HCT116 (cell line): ENCODE results near the gene ABLIM1. TPM values are rescaled to one million over a fixed set of nuclear protein-coding genes. Genes with fewer than 3 reads are reported as not detected.

Experiments used
- ATAC-seq: fragments of 200-7000 bp; cut with Tn5 transposase; 2 replicates; pipeline ENCODE4 v1.9.1; 2020; ENCODE audit warnings: mild to moderate bottlenecking, moderate library complexity
- BruUV-seq: library from RNA; stranded (reverse); fragments of 400-500 nt; replicated peaks from 2 replicates; lab custom pipeline; 2021; lab: Mats Ljungman, UMichigan
- CTCF ChIA-PET: fragments of 300-600 bp; sonication (Branson Sonifier 250); formaldehyde crosslinking; loops from one replicate; lab custom pipeline; 2021; ENCODE audit warnings: antibody characterized with exemption; lab: Charles Lee
- POLR2A ChIA-PET: fragments of 300-600, 350-600 bp; sonication (Branson Sonifier 250); formaldehyde crosslinking; loops from one replicate; lab custom pipeline; 2021; ENCODE audit warnings: antibody characterized with exemption; lab: Charles Lee
- RAD21 ChIA-PET, 2 experiments: fragments of 300-600 bp; sonication (Branson Sonifier 250); formaldehyde crosslinking; loops; one replicate each; lab custom pipeline; 2023; ENCODE audit warnings: low total read pairs in 2 of 2; ENCODE audit not compliant: uncharacterized antibody in 2 of 2, unreplicated experiment in 2 of 2, low non-redundant PET in 1 of 2; lab: Charles Lee
- DNase-seq: peaks from one replicate; pipeline ENCODE4 v3.0.0-alpha.2; 2010; ENCODE audit warnings: low read depth, low spot score
- H2AFZ ChIP-seq: fragments of 200-600 bp; shearing (Covaris generic), sonication (generic); 2 replicates; pipeline ENCODE4 v1.6.1; 2017; ENCODE audit warnings: low read depth, mixed run types, mixed read lengths, antibody characterized with exemption, low read length; ENCODE audit not compliant: poor library complexity, severe bottlenecking
- H3K27ac ChIP-seq: 2 replicates; pipeline ENCODE4 v1.5.1; 2012; ENCODE audit warnings: low read depth, low read length
- H3K27me3 ChIP-seq: fragments of 200-600 bp; sonication (generic); 2 replicates; pipeline ENCODE4 v1.6.1; 2016; ENCODE audit warnings: mixed run types, low read length, mixed read lengths; ENCODE audit not compliant: insufficient read depth
- H3K36me3 ChIP-seq, 2 experiments: fragments of 200-500 bp in 1 of 2; fragments of 200-600 bp in 1 of 2; sonication (Bioruptor generic) in 1 of 2; sonication (generic) in 1 of 2; 2 replicates each; pipeline versions ENCODE4 v1.5.1 to v1.6.1; 2014 to 2016; ENCODE audit warnings: low read length in 2 of 2, inconsistent platforms in 1 of 2, mixed read lengths in 1 of 2, mixed run types in 1 of 2; ENCODE audit not compliant: insufficient read depth in 2 of 2, control insufficient read depth in 1 of 2
- H3K4me1 ChIP-seq, 2 experiments: fragments of 200-600 bp in 1 of 2; sonication (generic) in 1 of 2; 2 replicates each; pipeline versions ENCODE4 v1.5.1 to v1.6.1; 2012 to 2017; ENCODE audit warnings: low read length in 2 of 2, inconsistent platforms in 1 of 2, mild to moderate bottlenecking in 1 of 2, mixed read lengths in 1 of 2, mixed run types in 1 of 2, moderate library complexity in 1 of 2; ENCODE audit not compliant: insufficient read depth in 2 of 2, control insufficient read depth in 1 of 2
- H3K4me2 ChIP-seq: fragments of 200-600 bp; sonication (generic); 2 replicates; pipeline ENCODE4 v1.6.1; 2017; ENCODE audit warnings: mixed run types, low read length, mixed read lengths
- H3K4me3 ChIP-seq, 2 experiments: fragments of 200-600 bp in 1 of 2; sonication (generic) in 1 of 2; replicated peaks in 1 of 2; 2 replicates each; pipeline ENCODE4 v1.5.1; 2011 to 2016; ENCODE audit warnings: low read length in 2 of 2, control low read depth in 1 of 2, low read depth in 1 of 2, mild to moderate bottlenecking in 1 of 2, mixed read lengths in 1 of 2, mixed run types in 1 of 2
- H3K79me2 ChIP-seq: fragments of 200-600 bp; sonication (generic); 2 replicates; pipeline ENCODE4 v1.6.1; 2017; ENCODE audit warnings: mild to moderate bottlenecking, mixed run types, low read length, moderate library complexity, mixed read lengths; ENCODE audit not compliant: insufficient read depth
- H3K9ac ChIP-seq: fragments of 200-600 bp; sonication (generic); 2 replicates; pipeline ENCODE4 v1.6.1; 2016; ENCODE audit warnings: low read length, mixed read lengths
- H3K9me2 ChIP-seq: fragments of 200-600 bp; sonication (generic), shearing (Covaris generic); 2 replicates; pipeline ENCODE4 v1.6.1; 2017; ENCODE audit warnings: mixed run types, mild to moderate bottlenecking, moderate library complexity; ENCODE audit not compliant: insufficient read depth
- H3K9me3 ChIP-seq, 2 experiments: fragments of 200-500 bp in 1 of 2; fragments of 200-600 bp in 1 of 2; sonication (Bioruptor generic) in 1 of 2; sonication (generic) in 1 of 2; 2 replicates each; pipeline ENCODE4 v1.6.1; 2014 to 2017; ENCODE audit warnings: low read length in 2 of 2, mixed read lengths in 2 of 2, inconsistent platforms in 1 of 2, low read depth in 1 of 2, mild to moderate bottlenecking in 1 of 2, mixed run types in 1 of 2, moderate library complexity in 1 of 2; ENCODE audit not compliant: control insufficient read depth in 1 of 2, insufficient read depth in 1 of 2
- H4K20me1 ChIP-seq: fragments of 200-600 bp; sonication (generic), shearing (Covaris generic); 2 replicates; pipeline ENCODE4 v1.6.1; 2017; ENCODE audit warnings: mixed run types, mild to moderate bottlenecking, moderate library complexity; ENCODE audit not compliant: insufficient read depth
- CEBPB ChIP-seq: IDR thresholded peaks from 2 replicates; pipeline ENCODE4 v1.6.1; 2012; ENCODE audit warnings: low read depth
- CTCF ChIP-seq, 3 experiments: fragments of 200-600 bp in 1 of 3; sonication (generic) in 1 of 3; IDR thresholded peaks in 2 of 3; conservative IDR thresholded peaks in 1 of 3; 2 replicates each; pipeline ENCODE4 v1.5.1; 2012 to 2017; ENCODE audit warnings: low read depth in 2 of 3, low read length in 2 of 3, antibody characterized with exemption in 1 of 3, borderline replicate concordance in 1 of 3, control low read depth in 1 of 3, mild to moderate bottlenecking in 1 of 3, mixed read lengths in 1 of 3, mixed run types in 1 of 3, moderate library complexity in 1 of 3; ENCODE audit not compliant: insufficient read depth in 1 of 3
- FOSL1 ChIP-seq: IDR thresholded peaks from 2 replicates; pipeline ENCODE4 v1.6.1; 2012; ENCODE audit warnings: low read depth
- POLR2AphosphoS5 ChIP-seq: IDR thresholded peaks from 2 replicates; pipeline ENCODE4 v1.6.1; 2011; ENCODE audit warnings: mild to moderate bottlenecking, low read depth, low read length, moderate library complexity
- ZFX ChIP-seq: fragments of 450-650 bp; IDR thresholded peaks from 2 replicates; pipeline ENCODE4 v1.6.1; 2017
- intact Hi-C: fragments of 100-400 bp; cut with micrococcal nuclease; formaldehyde crosslinking; loops from 2 replicates; pipeline ENCODE4 v1.10.0; 2022
- total RNA-seq: library from RNA; stranded (reverse); gene quantifications from one replicate; pipeline ENCODE4 v1.2.1, GENCODE V29; 2021; ENCODE audit not compliant: unreplicated experiment

ABLIM1 gene
- total RNA-seq, 1 experiment from 2014 or later = 96.2 TPM

GRCh38 chr10:114654822-114655575 is 3.1 kb downstream of the ABLIM1 start:
- Histone ChIP-seq H3K9me2 (no peaks in the 10 kb centered on the region), H3K9me3 (no peaks in the 10 kb centered on the region), H3K4me3 (no peak overlapping the region), H3K36me3 (no peaks in the 10 kb centered on the region), H3K79me2 (no peaks in the 10 kb centered on the region), H3K27me3 (no peaks in the 10 kb centered on the region), H3K4me1 (peaks cover 0 to 2% of the 10 kb centered on the region in 2 experiments; a peak in 1 of 4 replicates), H3K9ac (no peak overlapping the region), H3K4me2 (no peak overlapping the region), H2AFZ (no peak overlapping the region), H4K20me1 (no peaks in the 10 kb centered on the region), H3K27ac (no peak overlapping the region)
- ATAC-seq (no peak), DNase-seq (no peak)
- ChIA-PET CTCF (no interaction called here), POLR2A (no interaction called here), RAD21 (no interaction called here)
- TF ChIP-seq FOSL1 (no peak), CTCF (IDR thresholded peaks at IDR 0.05 in 2 of 3, conservative IDR thresholded peaks at IDR 0.05 in 1 of 3; ENCODE audit: borderline replicate concordance in 1 of 3, insufficient read depth in 1 of 3, low read depth in 2 of 3, low read length in 2 of 3) (no peak), CEBPB (no peak)
- intact Hi-C loops = no loop called here
- no TSS peak for BruUV-seq

DNA sequence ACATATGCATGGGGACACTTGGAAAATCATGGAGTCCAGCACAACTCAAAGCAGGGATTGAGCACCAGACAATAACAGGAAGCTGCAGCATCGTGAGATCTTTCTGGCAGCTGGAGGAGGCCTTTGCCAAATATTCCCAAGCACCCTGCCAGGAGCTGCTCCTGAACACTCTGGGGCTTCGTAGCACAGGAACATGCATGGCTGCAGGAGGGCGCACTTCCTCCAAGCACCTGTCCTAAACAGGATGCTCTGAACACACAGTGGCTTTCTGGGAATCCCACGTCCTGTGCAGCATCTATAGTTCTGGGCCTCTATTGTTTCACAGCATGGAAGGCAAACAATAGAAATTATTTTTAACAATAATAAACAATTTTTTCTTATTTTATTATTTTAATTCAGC is 4.1 kb downstream of the ABLIM1 start:
- no TSS peak for BruUV-seq

More for the DNA sequence above, 4.1 kb downstream of the ABLIM1 start:
- Histone ChIP-seq H3K4me1 (peaks cover 0 to 2% of the 10 kb centered on the region in 2 experiments; a peak in 2 of 4 replicates), H3K36me3 (no peaks in the 10 kb centered on the region), H3K79me2 (no peaks in the 10 kb centered on the region), H3K27ac (no peak overlapping the region), H3K9me3 (no peaks in the 10 kb centered on the region), H3K9ac (no peak overlapping the region), H2AFZ (no peak overlapping the region), H3K9me2 (no peaks in the 10 kb centered on the region), H3K4me3 (no peak overlapping the region), H3K27me3 (no peaks in the 10 kb centered on the region), H4K20me1 (no peaks in the 10 kb centered on the region), H3K4me2 (no peak overlapping the region)
- ATAC-seq = peak; percentile 40; the same call in 1 of the 2 replicates
- intact Hi-C loops = no loop called here
- TF ChIP-seq ZFX = no peak
- TF ChIP-seq CTCF (IDR thresholded peaks at IDR 0.05 in 2 of 3, conservative IDR thresholded peaks at IDR 0.05 in 1 of 3; ENCODE audit: borderline replicate concordance in 1 of 3, insufficient read depth in 1 of 3, low read depth in 2 of 3, low read length in 2 of 3) = no peak
- TF ChIP-seq POLR2AphosphoS5 = no peak
- TF ChIP-seq CEBPB = no peak
- RAD21 ChIA-PET = no interaction called here
- CTCF ChIA-PET = no interaction called here
- DNase-seq = no peak
- POLR2A ChIA-PET = no interaction called here
